Body of pancreas (tissue), 4 donors: ENCODE results near the gene TRIB2. TPM values are rescaled to one million over a fixed set of nuclear protein-coding genes. Genes with fewer than 3 reads are reported as not detected.

Source experiments
- ATAC-seq: fragments of 150-250 bp; one replicate; pipeline ENCODE4 v1.9.1; 2016
- DNase-seq, 4 donors: peaks; one replicate each; pipeline ENCODE4 v3.0.0-alpha.2; 2019
- H3K27ac ChIP-seq, 4 donors: fragments of 200-600 bp; sonication (generic); 1 replicate in 3 of 4; 2 replicates in 1 of 4; pipeline versions ENCODE4 v1.5.1 to v1.6.1; 2016 to 2019; ENCODE audit warnings: mild to moderate bottlenecking in 1 of 4, mixed read lengths in 1 of 4, moderate library complexity in 1 of 4
- H3K27me3 ChIP-seq, 2 donors: fragments of 200-600 bp; sonication (generic); one replicate each; pipeline ENCODE4 v1.6.0; 2016; ENCODE audit warnings: mild to moderate bottlenecking in 1 of 2
- H3K36me3 ChIP-seq, 2 donors: fragments of 200-600 bp; sonication (generic); replicated peaks in 1 of 2; 2 replicates each; pipeline ENCODE4 v1.5.1; 2016; ENCODE audit warnings: low read depth in 2 of 2; ENCODE audit not compliant: insufficient read depth in 1 of 2
- H3K4me1 ChIP-seq: fragments of 200-600 bp; sonication (generic); one replicate; pipeline ENCODE4 v1.6.0; 2016
- H3K4me3 ChIP-seq, 2 donors: fragments of 200-600 bp; sonication (generic); 1 replicate in 1 of 2; 2 replicates in 1 of 2; pipeline ENCODE4 v1.5.1; 2016 to 2019
- H3K9me3 ChIP-seq, 3 donors: fragments of 200-600 bp; sonication (generic); 1 replicate in 2 of 3; 2 replicates in 1 of 3; pipeline ENCODE4 v1.5.1; 2016
- POLR2A ChIP-seq, 3 donors: fragments of 450-650 bp; IDR thresholded peaks; one replicate each; pipeline ENCODE4 v1.6.1; 2016; ENCODE audit warnings: antibody characterized with exemption in 3 of 3, mild to moderate bottlenecking in 2 of 3
- WGBS, 2 donors: methylation state at CpG; one replicate each; pipeline ENCODE4 v1.1.5; 2017; 5-methylcytosine and 5-hydroxymethylcytosine counted together
- intact Hi-C: fragments of 100-400 bp; cut with DNase I; formaldehyde crosslinking; loops from one replicate; pipeline ENCODE4 v1.15.1; 2023
- total RNA-seq, 2 donors: library from RNA; depleted of rRNA; stranded (reverse); fragments of >200 nt; gene quantifications; one replicate each; pipeline ENCODE4 v1.1.0, GENCODE V29; 2016
- TF ChIP-seq, protein P1 (sequence below), 7 experiments: fragments of 450-650 bp in 4 of 7; fragments of 200-600 bp in 3 of 7; sonication (generic) in 3 of 7; IDR thresholded peaks; one replicate each; pipeline ENCODE4 v1.5.1; 2016 to 2019; ENCODE audit warnings: antibody characterized with exemption in 7 of 7

Gene TRIB2
- total RNA-seq, 2 donors from 2014 or later = 49.3 to 99.2 TPM

DNA sequence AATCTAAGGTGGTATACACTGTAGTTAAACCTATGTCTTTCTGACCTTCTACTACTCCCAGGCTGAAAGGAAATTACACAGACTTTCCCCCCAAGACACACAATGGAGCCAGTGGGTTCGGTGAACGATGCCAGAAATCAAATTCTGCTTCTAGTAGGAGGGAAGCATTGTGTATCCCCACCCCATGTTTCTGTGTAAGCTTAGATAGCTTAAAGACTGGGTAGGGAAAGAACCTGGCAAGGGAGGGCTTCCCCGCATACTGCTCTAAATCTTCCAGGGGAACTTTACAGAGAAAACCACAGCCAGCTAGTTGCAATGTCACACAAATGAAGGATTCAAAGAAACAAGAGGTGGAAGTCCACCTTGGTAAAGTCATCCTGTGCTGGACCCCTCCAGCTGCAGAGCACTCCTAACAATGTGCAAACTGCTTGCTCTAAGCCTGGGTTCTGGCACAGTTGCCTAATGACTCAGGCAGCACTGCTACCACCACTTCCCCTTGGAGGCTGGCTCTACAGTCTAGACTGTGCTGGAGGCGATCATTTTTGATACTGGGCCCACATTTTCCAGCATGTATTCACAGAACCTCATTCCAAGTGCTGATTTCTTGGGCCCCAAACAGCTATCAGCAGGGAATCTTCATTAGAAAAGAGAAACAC is 47.5 kb downstream of the TRIB2 start:
- Histone ChIP-seq H3K27ac (no peak overlapping the region), H3K27me3 (no peaks in the 10 kb centered on the region), H3K4me3 (no peak overlapping the region), H3K9me3 (no peaks in the 10 kb centered on the region), H3K4me1 (no peaks in the 10 kb centered on the region), H3K36me3 (no peaks in the 10 kb centered on the region)
- ATAC-seq (no peak), DNase-seq (peak in 1 of 4 donors; percentile 14)
- intact Hi-C loops = no loop called here
- TF ChIP-seq, protein P1, sequence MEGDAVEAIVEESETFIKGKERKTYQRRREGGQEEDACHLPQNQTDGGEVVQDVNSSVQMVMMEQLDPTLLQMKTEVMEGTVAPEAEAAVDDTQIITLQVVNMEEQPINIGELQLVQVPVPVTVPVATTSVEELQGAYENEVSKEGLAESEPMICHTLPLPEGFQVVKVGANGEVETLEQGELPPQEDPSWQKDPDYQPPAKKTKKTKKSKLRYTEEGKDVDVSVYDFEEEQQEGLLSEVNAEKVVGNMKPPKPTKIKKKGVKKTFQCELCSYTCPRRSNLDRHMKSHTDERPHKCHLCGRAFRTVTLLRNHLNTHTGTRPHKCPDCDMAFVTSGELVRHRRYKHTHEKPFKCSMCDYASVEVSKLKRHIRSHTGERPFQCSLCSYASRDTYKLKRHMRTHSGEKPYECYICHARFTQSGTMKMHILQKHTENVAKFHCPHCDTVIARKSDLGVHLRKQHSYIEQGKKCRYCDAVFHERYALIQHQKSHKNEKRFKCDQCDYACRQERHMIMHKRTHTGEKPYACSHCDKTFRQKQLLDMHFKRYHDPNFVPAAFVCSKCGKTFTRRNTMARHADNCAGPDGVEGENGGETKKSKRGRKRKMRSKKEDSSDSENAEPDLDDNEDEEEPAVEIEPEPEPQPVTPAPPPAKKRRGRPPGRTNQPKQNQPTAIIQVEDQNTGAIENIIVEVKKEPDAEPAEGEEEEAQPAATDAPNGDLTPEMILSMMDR (IDR thresholded peaks at IDR 0.05) = no peak
- TF ChIP-seq POLR2A (IDR thresholded peaks at IDR 0.05) = no peak
- 78 to 85% methylated on average over 4 of the region's 4 CpGs for WGBS, 2 donors

DNA sequence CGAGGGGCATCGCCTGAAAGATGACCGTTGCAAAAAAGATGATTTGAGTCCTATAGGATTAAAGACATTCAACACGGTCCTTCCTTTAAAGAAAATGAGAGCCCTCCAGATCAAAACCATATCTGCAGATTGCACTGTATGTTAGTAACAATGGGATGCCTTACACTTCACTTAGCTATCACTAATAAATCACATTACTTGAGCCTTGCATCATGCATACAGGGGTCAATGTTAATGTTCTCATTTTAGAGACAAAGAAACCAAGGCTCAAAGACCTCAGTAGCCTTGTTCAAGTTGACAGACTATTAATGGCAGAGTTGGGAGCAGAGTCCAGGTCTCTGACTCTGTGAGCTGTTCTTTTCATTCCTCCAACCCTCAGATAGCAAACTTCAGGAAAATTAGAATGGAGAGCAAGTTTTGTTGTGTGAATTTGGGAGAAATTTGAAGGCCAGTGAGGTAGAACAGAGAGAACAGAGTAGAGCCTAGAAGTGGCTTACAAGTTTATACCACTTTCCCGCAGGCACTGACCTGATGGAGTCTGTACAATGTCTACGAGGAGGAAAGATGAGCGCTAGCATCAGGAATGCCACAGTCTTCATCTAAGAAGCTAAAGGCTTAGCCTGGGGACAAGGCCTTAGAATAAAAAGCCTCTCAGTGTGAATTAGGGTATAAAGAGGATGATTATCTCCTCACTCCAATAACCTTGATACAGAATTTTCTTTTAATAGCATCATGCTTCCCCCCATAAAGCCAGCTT is 48.3 kb downstream of the TRIB2 start:
- TF ChIP-seq POLR2A (IDR thresholded peaks at IDR 0.05) = no peak
- TF ChIP-seq, protein P1 (IDR thresholded peaks at IDR 0.05) = no peak
- ATAC-seq = no peak
- Histone ChIP-seq H3K27me3 (no peaks in the 10 kb centered on the region), H3K36me3 (no peaks in the 10 kb centered on the region), H3K4me1 (no peaks in the 10 kb centered on the region), H3K4me3 (no peak overlapping the region), H3K9me3 (no peaks in the 10 kb centered on the region), H3K27ac (no peak overlapping the region)
- intact Hi-C loops = no loop called here
- WGBS, 2 donors = 75 to 78% methylated on average over 7 of the region's 7 CpGs
- DNase-seq = no peak

DNA sequence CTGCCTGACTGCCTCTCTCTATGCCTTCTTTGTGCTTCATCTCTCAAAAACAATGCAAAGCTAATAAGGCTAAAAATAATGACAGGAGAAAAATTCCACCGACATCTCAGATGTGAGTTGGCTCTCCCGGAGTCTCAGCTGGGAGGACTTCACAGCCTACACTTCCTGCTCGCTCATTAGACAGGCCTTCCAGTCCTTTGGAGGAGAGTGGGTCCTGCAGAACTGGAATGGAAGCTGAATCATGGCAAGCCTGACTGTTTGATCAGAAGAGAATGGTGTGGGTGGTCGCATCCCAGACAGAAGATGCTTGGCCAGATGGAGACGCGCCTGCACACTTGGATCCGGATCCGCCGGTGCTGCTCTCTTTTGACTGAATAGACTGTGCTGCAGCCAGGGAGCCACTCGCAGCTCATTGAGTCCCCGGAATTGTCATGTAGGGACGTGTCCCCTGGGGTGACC is 49.7 kb downstream of the TRIB2 start:
- H3K27ac ChIP-seq = no peak overlapping the region
- H3K9me3 ChIP-seq = no peaks in the 10 kb centered on the region
- WGBS, 2 donors = 80 to 82% methylated on average over 12 of the region's 12 CpGs
- no peaks in the 10 kb centered on the region for H3K36me3 ChIP-seq
- no peak overlapping the region for H3K4me3 ChIP-seq
- intact Hi-C loops = no loop called here
- H3K4me1 ChIP-seq = no peaks in the 10 kb centered on the region
- H3K27me3 ChIP-seq = no peaks in the 10 kb centered on the region
- DNase-seq (no peak), ATAC-seq (no peak)
- no peak for TF ChIP-seq POLR2A (IDR thresholded peaks at IDR 0.05)
- TF ChIP-seq, protein P1 (IDR thresholded peaks at IDR 0.05) = no peak

DNA sequence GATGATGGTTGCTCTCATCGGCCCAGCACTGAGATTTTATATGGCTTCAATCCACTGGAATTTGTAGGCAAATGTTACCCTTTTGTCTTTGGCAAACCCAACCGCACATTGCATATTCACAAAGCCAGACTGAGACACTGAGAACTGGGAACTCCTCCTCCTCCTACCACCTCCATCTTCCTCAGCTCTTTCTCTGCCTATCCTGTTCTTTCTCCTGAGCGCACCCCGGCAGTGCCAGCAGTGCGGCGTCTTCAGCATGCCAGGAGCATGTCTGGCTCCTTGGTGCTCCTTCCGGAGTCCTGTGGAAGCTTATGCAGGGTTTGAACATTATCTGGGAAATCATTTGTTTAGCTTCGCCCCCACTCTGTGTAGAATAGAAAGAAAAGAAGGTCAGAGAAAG is 50.8 kb downstream of the TRIB2 start:
- no peak for ATAC-seq
- Histone ChIP-seq H3K27ac (no peak overlapping the region), H3K9me3 (no peaks in the 10 kb centered on the region), H3K27me3 (no peaks in the 10 kb centered on the region), H3K4me1 (no peaks in the 10 kb centered on the region), H3K36me3 (no peaks in the 10 kb centered on the region), H3K4me3 (no peak overlapping the region)
- TF ChIP-seq POLR2A (IDR thresholded peaks at IDR 0.05) = no peak
- TF ChIP-seq, protein P1 (IDR thresholded peaks at IDR 0.05) = no peak
- DNase-seq = no peak
- intact Hi-C loops = no loop called here
- WGBS, 2 donors = 82 to 87% methylated on average over 8 of the region's 8 CpGs
